ENCODE results near the gene TNIP1.

Gene TNIP1

DNA sequence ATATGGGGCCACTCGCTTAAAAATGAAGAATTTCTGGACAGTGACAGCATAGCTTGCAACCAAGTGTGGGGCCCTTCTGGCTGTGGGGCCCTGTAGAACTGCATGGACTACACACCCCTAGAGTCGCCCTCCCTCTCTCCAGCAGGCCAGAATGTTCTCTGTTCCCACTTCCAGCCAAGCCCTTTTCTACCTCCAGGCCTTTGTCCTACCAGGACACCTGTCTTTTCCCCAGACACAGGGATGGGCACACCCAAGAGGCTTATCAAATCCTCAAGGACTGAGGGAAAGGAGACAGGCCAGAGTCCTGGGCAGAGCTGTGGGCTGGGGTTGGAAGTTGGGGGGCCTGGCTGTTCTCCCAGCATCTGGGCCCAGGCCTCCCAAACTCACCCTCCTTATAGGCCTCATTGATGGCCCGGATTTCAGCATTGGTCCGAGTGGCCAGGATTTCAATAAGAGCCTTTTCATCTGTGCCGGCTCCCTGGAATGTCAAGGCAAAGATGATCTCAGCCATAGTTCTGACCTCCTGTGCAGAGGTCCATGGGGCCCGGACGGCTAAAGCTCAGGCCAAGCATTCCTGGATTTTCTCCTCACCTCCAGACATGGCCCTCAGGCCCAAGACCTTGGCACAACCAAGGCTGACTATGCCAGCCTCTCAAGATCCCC, 38.2 kb upstream of the TNIP1 start:
- DNase-seq (ENCODE audit: insufficient read length), result no peak
- no peak for FAIRE-seq
- TF ChIP-seq POLR2A (IDR thresholded peaks at IDR 0.05; ENCODE audit: low read depth, low read length) (no peak), TAF1 (IDR thresholded peaks at IDR 0.05; ENCODE audit: borderline replicate concordance, low read depth, low read length) (no peak), POLR2AphosphoS5 (IDR thresholded peaks at IDR 0.05; ENCODE audit: low read depth, low read length) (peak; percentile 32; the same call in 1 of the 2 replicates)

DNA sequence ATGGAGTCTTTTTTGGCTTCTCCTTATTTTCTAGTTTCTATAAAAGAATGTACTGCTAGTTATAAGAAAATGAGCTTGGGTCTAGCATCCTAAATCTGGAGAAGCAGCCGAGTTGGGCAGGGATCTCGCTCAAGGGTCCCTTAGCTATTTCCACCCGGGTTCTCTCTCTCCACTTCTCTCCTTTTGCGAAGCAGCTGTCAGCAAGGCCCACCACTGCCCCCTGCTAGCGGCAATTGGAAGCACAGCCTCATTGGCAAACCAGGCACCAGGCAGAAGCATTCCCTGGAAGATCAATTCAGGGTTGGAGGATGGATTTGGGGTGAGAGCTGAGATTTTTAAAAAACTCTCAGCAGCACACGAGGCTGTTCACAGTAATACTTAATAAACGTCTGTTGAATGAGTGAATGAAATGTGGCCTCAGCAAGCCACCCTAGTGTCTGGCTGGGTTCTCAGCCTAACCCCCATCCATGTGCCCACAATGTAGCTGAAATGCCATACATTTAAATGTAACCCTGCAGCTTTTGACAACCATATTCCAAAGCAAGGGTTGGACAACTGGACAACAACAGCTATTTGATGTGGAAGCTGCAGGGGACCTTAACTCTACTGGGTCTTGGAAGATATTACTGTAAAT, 34.6 kb upstream of the TNIP1 start:
- FAIRE-seq, result peak; percentile 60
- peak; percentile 61 for DNase-seq (ENCODE audit: insufficient read length)
- TF ChIP-seq POLR2AphosphoS5 (IDR thresholded peaks at IDR 0.05; ENCODE audit: low read depth, low read length), result no peak
- no peak for TF ChIP-seq TAF1 (IDR thresholded peaks at IDR 0.05; ENCODE audit: borderline replicate concordance, low read depth, low read length)
- TF ChIP-seq POLR2A (IDR thresholded peaks at IDR 0.05; ENCODE audit: low read depth, low read length), result no peak

DNA sequence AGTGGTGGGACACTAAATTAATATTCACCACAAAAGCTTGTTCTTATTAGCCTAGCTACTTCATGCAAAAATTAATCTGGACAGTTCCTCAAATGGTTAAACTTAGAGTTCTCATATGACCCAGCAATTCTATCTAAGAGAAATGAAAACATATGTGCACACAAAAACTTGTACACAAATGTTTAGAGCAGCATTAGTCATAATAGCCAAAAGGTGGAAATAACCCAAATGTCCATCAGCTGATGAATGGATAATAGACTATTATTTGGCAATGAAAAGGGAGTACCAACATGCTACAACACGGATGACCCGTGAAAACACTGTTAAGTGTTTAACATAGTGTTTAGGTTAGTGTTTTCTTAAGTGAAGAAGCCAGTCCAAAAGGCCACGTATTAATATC, 32.8 kb upstream of the TNIP1 start:
- TF ChIP-seq TAF1 (IDR thresholded peaks at IDR 0.05; ENCODE audit: borderline replicate concordance, low read depth, low read length) (no peak), POLR2A (IDR thresholded peaks at IDR 0.05; ENCODE audit: low read depth, low read length) (no peak), POLR2AphosphoS5 (IDR thresholded peaks at IDR 0.05; ENCODE audit: low read depth, low read length) (no peak)
- DNase-seq (ENCODE audit: insufficient read length) (no peak), FAIRE-seq (no peak)

DNA sequence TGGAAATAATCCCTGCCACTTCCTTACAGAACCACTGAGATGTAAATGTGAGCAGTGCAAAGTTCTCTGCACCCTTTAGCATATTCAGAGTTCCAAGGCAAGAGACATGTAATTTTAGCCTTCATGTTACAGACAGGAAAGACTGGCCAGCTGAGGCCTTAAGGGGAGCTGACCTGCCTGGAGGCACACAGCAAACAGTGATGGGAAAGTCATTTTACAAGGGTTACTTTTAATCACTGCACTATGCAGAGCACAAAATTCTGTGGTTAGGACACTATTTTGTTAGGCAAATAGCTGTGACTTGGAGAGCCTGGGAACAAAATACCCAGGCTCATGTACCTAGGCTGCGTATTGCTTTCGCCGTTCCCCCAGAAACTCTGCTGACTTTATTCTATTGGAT, 30.2 kb upstream of the TNIP1 start:
- no peak for TF ChIP-seq POLR2AphosphoS5 (IDR thresholded peaks at IDR 0.05; ENCODE audit: low read depth, low read length)
- TF ChIP-seq TAF1 (IDR thresholded peaks at IDR 0.05; ENCODE audit: borderline replicate concordance, low read depth, low read length), result no peak
- peak; percentile 14; the same call in 1 of the 2 replicates for TF ChIP-seq POLR2A (IDR thresholded peaks at IDR 0.05; ENCODE audit: low read depth, low read length)
- FAIRE-seq (peak; percentile 73), DNase-seq (ENCODE audit: insufficient read length) (no peak)

DNA sequence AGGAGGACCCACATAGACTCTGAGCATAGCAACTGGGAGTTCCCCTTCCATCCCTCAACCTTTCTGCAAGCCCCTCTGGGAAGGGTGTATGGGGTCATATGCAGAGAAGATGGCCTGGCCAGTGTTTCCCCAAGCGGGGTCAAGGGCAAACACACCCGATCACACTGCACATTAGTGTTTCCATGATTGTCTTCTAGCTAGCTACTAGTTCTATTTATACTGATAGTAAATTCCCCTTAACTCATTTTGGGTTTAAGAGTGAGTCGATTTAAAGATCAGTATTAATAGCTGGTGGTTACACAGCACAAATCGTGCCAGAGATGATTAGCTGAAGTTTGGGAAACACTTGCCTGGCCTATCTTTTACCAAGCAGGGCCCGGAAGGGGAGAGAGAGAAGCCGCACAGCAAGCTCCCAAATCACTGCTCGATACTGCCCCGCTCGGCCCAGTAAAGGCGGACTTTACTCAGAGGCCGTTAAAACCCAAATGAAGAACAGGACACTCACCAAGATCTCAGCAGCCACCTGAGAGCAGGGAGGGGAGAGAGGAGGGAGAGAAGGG, 29.4 kb upstream of the TNIP1 start:
- FAIRE-seq, result peak; percentile 90
- no peak for DNase-seq (ENCODE audit: insufficient read length)
- TF ChIP-seq POLR2A (IDR thresholded peaks at IDR 0.05; ENCODE audit: low read depth, low read length), result no peak
- no peak for TF ChIP-seq POLR2AphosphoS5 (IDR thresholded peaks at IDR 0.05; ENCODE audit: low read depth, low read length)
- TF ChIP-seq TAF1 (IDR thresholded peaks at IDR 0.05; ENCODE audit: borderline replicate concordance, low read depth, low read length), result no peak

DNA sequence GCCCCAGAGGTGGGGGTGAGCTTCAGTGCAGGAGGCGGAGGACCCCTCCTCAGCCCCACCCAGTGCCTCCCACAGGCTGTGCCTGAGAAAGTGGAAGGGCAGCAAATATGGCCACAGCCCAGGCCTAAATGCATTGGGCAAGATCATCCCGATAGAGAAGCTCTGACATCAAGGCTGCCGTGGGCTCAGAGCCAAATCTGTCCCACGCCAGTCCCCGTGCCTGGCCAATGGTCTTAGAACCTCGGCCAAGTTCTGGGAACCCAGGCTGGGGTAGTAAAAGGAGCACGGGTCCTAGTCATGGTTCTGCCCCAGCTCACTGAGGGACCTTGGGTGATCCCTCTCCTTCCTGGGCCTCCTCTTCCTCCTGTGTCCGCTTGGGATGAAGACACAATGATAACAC, 27.7 kb upstream of the TNIP1 start:
- TF ChIP-seq POLR2A (IDR thresholded peaks at IDR 0.05; ENCODE audit: low read depth, low read length), result no peak
- no peak for TF ChIP-seq TAF1 (IDR thresholded peaks at IDR 0.05; ENCODE audit: borderline replicate concordance, low read depth, low read length)
- no peak for TF ChIP-seq POLR2AphosphoS5 (IDR thresholded peaks at IDR 0.05; ENCODE audit: low read depth, low read length)
- DNase-seq (ENCODE audit: insufficient read length) (no peak), FAIRE-seq (peak; percentile 33)

DNA sequence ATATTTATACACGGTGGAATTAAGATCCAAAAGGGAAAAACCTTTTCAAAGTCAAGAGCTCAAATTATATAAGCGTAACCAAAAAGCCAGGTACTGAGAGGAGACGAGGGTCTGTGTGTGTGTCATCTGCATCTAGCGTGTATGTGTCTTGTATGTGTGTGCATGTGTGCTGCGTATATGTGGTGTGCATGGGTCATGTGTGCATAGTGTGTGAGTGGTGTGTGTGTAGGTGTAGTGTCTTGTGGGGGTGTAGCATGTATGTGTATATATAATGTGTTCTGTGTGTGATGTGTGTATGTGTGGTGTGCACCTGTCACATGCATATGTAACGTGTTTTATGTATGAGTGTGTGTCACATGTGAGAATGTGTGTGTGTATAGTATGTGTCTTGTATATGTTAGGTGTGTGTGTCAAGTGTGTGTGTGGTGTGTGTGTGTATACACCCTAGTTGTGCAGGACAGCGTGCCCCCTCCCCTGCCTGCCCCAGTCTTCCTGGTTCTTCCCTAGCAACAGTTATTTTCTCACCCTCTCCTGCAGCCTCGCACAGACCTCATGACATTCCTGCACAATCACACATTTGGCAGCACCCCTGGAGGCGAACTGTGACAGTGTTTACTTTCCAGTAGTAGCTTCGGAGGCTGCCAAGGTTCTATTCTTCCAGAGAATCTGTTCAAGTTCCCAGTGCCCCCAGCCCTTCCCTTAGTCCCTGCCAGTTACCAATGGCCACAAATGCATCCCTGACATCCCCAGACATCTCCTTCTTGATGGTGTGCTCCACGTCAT, 27.1 kb upstream of the TNIP1 start:
- TF ChIP-seq TAF1 (IDR thresholded peaks at IDR 0.05; ENCODE audit: borderline replicate concordance, low read depth, low read length), result no peak
- TF ChIP-seq POLR2A (IDR thresholded peaks at IDR 0.05; ENCODE audit: low read depth, low read length), result no peak
- TF ChIP-seq POLR2AphosphoS5 (IDR thresholded peaks at IDR 0.05; ENCODE audit: low read depth, low read length), result peak; percentile 50; the same call in 1 of the 2 replicates
- no peak for DNase-seq (ENCODE audit: insufficient read length)
- FAIRE-seq, result peak; percentile 84

DNA sequence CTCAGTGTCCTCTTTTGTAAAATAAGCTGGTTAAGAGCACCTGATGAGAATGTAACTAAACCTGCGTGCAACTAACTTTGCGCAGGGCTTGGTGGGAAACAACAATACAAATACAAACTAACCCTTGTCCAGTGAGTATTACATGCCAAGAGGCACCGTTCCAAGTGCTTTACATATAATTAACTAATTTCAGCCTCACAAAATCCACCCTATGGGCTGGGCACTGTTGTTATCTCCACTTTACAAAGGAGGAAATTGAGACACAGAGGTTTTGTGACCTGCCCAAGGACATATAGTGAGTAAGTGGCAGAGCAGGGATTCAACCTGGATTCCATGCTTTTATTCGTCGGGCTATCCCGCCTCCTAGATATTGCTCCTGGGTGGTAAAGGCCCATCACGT, 26.2 kb upstream of the TNIP1 start:
- DNase-seq (ENCODE audit: insufficient read length) (no peak), FAIRE-seq (no peak)
- TF ChIP-seq POLR2AphosphoS5 (IDR thresholded peaks at IDR 0.05; ENCODE audit: low read depth, low read length), result no peak
- no peak for TF ChIP-seq TAF1 (IDR thresholded peaks at IDR 0.05; ENCODE audit: borderline replicate concordance, low read depth, low read length)
- TF ChIP-seq POLR2A (IDR thresholded peaks at IDR 0.05; ENCODE audit: low read depth, low read length), result no peak

DNA sequence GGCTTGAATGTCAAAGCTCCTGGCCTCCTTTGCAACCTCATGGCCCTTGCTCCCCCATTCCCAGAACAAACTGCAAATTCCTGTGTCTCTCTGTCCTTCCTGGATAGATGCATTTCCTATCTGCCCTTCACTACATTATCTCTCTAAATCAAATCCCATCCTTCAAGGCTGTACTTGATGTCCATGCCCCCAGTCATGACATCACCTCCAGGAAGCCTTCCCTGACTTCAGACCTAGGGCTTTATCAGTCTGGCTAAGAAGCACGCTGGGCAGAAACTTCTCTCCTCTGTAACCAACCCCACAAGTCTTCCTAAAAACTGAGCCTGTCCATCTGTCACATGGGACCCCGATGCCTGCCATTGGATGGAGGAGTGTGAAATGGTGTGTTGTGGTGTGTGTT, 25.7 kb upstream of the TNIP1 start:
- DNase-seq (ENCODE audit: insufficient read length) (no peak), FAIRE-seq (no peak)
- TF ChIP-seq POLR2AphosphoS5 (IDR thresholded peaks at IDR 0.05; ENCODE audit: low read depth, low read length), result no peak; the same call in 1 of the 2 replicates

DNA sequence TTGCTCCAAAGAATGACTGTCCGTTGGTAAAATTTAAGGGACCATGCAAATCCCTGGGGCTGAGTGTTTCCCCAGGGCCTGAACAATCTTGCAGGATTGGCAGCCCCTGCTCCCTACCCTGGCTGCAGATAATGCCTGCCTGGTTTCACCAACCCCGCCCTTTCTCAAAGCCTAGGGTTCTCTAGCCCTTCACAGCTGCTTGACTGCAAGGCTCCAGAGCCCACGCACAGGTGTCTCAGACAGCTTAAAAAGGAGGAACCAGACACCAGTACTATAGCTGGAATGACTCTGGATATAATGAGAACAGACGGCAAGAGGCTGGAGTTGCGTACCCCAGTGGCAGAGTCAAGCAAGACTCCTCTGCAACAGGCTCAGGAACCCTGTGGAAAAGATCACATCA, 25.2 kb upstream of the TNIP1 start:
- FAIRE-seq, result no peak
- no peak for TF ChIP-seq POLR2A (IDR thresholded peaks at IDR 0.05; ENCODE audit: low read depth, low read length)
- TF ChIP-seq POLR2AphosphoS5 (IDR thresholded peaks at IDR 0.05; ENCODE audit: low read depth, low read length), result no peak
- no peak for TF ChIP-seq TAF1 (IDR thresholded peaks at IDR 0.05; ENCODE audit: borderline replicate concordance, low read depth, low read length)
- no peak for DNase-seq (ENCODE audit: insufficient read length)

DNA sequence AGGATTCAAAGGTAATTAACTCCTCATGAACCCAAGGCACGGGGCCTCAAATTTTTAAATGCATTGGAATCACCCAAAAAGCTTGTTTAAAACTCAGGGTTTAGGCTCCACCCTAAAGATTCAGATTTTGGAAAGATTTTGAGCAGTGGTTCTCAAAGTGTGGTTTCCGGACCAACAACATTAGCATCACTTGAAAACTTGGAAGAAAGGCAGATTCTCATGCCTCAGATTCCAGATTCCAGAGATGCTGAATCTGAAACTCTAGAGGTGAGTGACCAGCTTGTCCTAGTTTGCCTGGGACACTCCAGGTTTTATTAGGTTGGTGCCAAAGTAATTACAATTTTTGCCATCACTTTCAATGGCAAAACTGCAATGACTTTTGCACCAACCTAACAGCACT, 24.7 kb upstream of the TNIP1 start:
- DNase-seq (ENCODE audit: insufficient read length), result no peak
- FAIRE-seq, result no peak

More for the DNA sequence above, 24.7 kb upstream of the TNIP1 start:
- TF ChIP-seq POLR2AphosphoS5 (IDR thresholded peaks at IDR 0.05; ENCODE audit: low read depth, low read length) (no peak), TAF1 (IDR thresholded peaks at IDR 0.05; ENCODE audit: borderline replicate concordance, low read depth, low read length) (no peak), POLR2A (IDR thresholded peaks at IDR 0.05; ENCODE audit: low read depth, low read length) (no peak)

Data from GM12892 (cell line).